ENCODE data around the gene DAPK2. TPM values are rescaled to one million over a fixed set of nuclear protein-coding genes. Genes with fewer than 3 reads are reported as not detected.

DAPK2 gene
- total and polyA plus RNA-seq, 5 donors from 2014 or later: 0.72 TPM; not detected in 4

DNA sequence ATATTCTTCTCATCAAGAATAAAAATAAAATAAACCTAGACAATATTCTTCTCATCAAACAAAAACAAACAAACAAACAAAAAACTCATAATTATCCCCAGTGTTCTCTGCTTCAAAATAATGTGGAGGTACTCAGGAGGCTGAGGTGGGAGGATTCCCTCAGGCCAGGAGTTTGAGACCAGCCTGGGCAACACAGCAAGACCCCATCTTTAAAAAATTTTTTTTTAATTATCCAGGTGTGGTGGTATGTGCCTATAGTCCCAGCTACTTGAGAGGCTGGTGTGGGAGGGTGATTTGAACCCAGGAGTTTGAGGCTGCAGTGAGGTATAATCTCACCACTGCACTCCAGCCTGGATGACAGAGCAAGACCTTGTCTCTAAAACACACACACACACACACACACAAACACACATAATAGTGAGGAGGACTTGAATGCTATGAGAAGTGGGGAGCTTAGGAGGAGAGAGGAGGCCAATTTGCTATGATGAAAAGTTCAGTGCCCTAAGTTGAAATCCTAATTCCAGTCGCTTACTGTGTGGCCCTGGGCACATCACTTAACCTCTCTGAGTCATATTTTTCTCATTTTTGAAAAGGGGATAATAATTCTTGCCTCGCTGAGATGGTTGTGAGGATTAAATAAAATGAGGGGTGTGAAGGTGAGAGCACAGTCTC is 176.8 kb downstream of the DAPK2 start:
- H3K27me3 ChIP-seq (ENCODE audit: control insufficient read depth, insufficient read depth, low read length): no peaks in the 10 kb centered on the region
- no peak for ATAC-seq (ENCODE audit: low read depth in 2 of 2)
- H3K4me3 Mint-ChIP-seq: no peak overlapping the region
- no peak overlapping the region for H3K4me3 ChIP-seq (ENCODE audit: low read depth, low read length)
- no peaks in the 10 kb centered on the region for H3K9me3 Mint-ChIP-seq
- H3K27me3 Mint-ChIP-seq: no peaks in the 10 kb centered on the region
- H3K4me1 ChIP-seq (ENCODE audit: control insufficient read depth, insufficient read depth, low read length, poor library complexity, severe bottlenecking): no peaks in the 10 kb centered on the region
- H3K36me3 ChIP-seq (ENCODE audit: control insufficient read depth, insufficient read depth, low read length): no peaks in the 10 kb centered on the region
- H3K36me3 Mint-ChIP-seq: no peaks in the 10 kb centered on the region
- H3K27ac Mint-ChIP-seq: peak overlapping the region in 2 of 3 donors; percentile 27 to 52
- no peaks in the 10 kb centered on the region for H3K9me3 ChIP-seq (ENCODE audit: control insufficient read depth in 2 of 2, low read length in 2 of 2)
- peaks cover 7 to 19% (median 10%) of the 10 kb centered on the region in 4 donors for H3K4me1 Mint-ChIP-seq
- DNase-seq: no peak
- H3K27ac ChIP-seq (ENCODE audit: insufficient read depth, low read length, poor library complexity, severe bottlenecking): no peak overlapping the region

GRCh38 chr15:63864186-63864585 is 182.1 kb downstream of the DAPK2 start:
- Histone ChIP-seq H3K36me3 (ENCODE audit: control insufficient read depth, insufficient read depth, low read length) (no peaks in the 10 kb centered on the region), H3K4me1 (ENCODE audit: control insufficient read depth, insufficient read depth, low read length, poor library complexity, severe bottlenecking) (peaks cover 20% of the 10 kb centered on the region), H3K4me3 (ENCODE audit: low read depth, low read length) (no peak overlapping the region), H3K9me3 (ENCODE audit: control insufficient read depth in 2 of 2, low read length in 2 of 2) (no peaks in the 10 kb centered on the region), H3K27ac (ENCODE audit: insufficient read depth, low read length, poor library complexity, severe bottlenecking) (no peak overlapping the region), H3K27me3 (ENCODE audit: control insufficient read depth, insufficient read depth, low read length) (no peaks in the 10 kb centered on the region)
- ATAC-seq (ENCODE audit: low read depth in 2 of 2) (no peak), DNase-seq (no peak)
- no peaks in the 10 kb centered on the region for H3K9me3 Mint-ChIP-seq
- H3K27me3 Mint-ChIP-seq: no peaks in the 10 kb centered on the region
- H3K4me1 Mint-ChIP-seq: peaks cover 18 to 40% (median 31%) of the 10 kb centered on the region in 4 donors
- H3K4me3 Mint-ChIP-seq: no peak overlapping the region
- H3K36me3 Mint-ChIP-seq: no peaks in the 10 kb centered on the region
- peak overlapping the region in 2 of 3 donors; percentile 60 to 80 for H3K27ac Mint-ChIP-seq

GRCh38 chr15:63861946-63862517 is 184.3 kb downstream of the DAPK2 start:
- DNase-seq (no peak), ATAC-seq (ENCODE audit: low read depth in 2 of 2) (no peak)
- peaks cover 23 to 59% (median 35%) of the 10 kb centered on the region in 4 donors for H3K4me1 Mint-ChIP-seq
- Histone ChIP-seq H3K36me3 (ENCODE audit: control insufficient read depth, insufficient read depth, low read length) (no peaks in the 10 kb centered on the region), H3K9me3 (ENCODE audit: control insufficient read depth in 2 of 2, low read length in 2 of 2) (no peaks in the 10 kb centered on the region), H3K27ac (ENCODE audit: insufficient read depth, low read length, poor library complexity, severe bottlenecking) (no peak overlapping the region), H3K27me3 (ENCODE audit: control insufficient read depth, insufficient read depth, low read length) (no peaks in the 10 kb centered on the region), H3K4me1 (ENCODE audit: control insufficient read depth, insufficient read depth, low read length, poor library complexity, severe bottlenecking) (peaks cover 25% of the 10 kb centered on the region), H3K4me3 (ENCODE audit: low read depth, low read length) (no peak overlapping the region)
- H3K4me3 Mint-ChIP-seq: peak overlapping the region in 1 of 4 donors; percentile 33
- no peaks in the 10 kb centered on the region for H3K36me3 Mint-ChIP-seq
- H3K27me3 Mint-ChIP-seq: no peaks in the 10 kb centered on the region
- peaks cover 0 to 4% (median 0%) of the 10 kb centered on the region in 7 donors for H3K9me3 Mint-ChIP-seq
- H3K27ac Mint-ChIP-seq: peak overlapping the region; percentile 71 to 96 (median 95)

DNA sequence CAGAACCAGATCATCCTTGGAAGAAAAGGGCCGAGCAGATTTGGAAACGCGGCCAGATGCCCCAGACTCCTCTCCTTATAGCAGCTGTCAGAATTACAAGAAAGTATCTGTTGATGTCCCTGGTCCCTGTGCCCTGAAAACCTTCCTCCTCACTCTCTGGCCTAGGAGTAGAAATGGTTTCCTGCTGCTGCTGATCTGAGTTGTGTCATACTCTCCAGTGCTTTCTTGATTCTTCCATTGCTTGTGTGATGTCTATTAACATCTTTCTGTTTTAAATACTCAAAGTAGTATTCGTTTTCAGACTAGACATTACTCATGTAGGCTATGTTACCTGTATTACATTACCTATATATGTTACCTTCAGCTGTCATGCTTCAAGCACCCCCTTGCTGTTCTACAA is 185.7 kb downstream of the DAPK2 start:
- Histone ChIP-seq H3K27ac (ENCODE audit: insufficient read depth, low read length, poor library complexity, severe bottlenecking) (peak overlapping the region; percentile 74), H3K27me3 (ENCODE audit: control insufficient read depth, insufficient read depth, low read length) (no peaks in the 10 kb centered on the region), H3K9me3 (ENCODE audit: control insufficient read depth in 2 of 2, low read length in 2 of 2) (no peaks in the 10 kb centered on the region), H3K36me3 (ENCODE audit: control insufficient read depth, insufficient read depth, low read length) (no peaks in the 10 kb centered on the region), H3K4me3 (ENCODE audit: low read depth, low read length) (peak overlapping the region; percentile 61), H3K4me1 (ENCODE audit: control insufficient read depth, insufficient read depth, low read length, poor library complexity, severe bottlenecking) (peaks cover 25% of the 10 kb centered on the region)
- no peaks in the 10 kb centered on the region for H3K36me3 Mint-ChIP-seq
- ATAC-seq (ENCODE audit: low read depth in 2 of 2) (peak in 1 of 2 donors; percentile 9), DNase-seq (no peak)
- H3K4me1 Mint-ChIP-seq: peaks cover 24 to 58% (median 35%) of the 10 kb centered on the region in 4 donors
- H3K27ac Mint-ChIP-seq: peak overlapping the region; percentile 95 to 98 (median 96)
- no peaks in the 10 kb centered on the region for H3K27me3 Mint-ChIP-seq
- H3K9me3 Mint-ChIP-seq: peaks cover 0 to 4% (median 0%) of the 10 kb centered on the region in 7 donors
- peak overlapping the region; percentile 31 to 85 (median 68) for H3K4me3 Mint-ChIP-seq

GRCh38 chr15:63860155-63860554 is 186.1 kb downstream of the DAPK2 start:
- Mint-ChIP-seq H3K27ac (peak overlapping the region; percentile 95 to 98 (median 96)), H3K4me1 (peaks cover 24 to 58% (median 35%) of the 10 kb centered on the region in 4 donors), H3K36me3 (no peaks in the 10 kb centered on the region), H3K9me3 (peaks cover 0 to 4% (median 0%) of the 10 kb centered on the region in 7 donors), H3K27me3 (no peaks in the 10 kb centered on the region), H3K4me3 (peak overlapping the region; percentile 31 to 85 (median 68))
- DNase-seq: peak; percentile 15 to 93 (median 82)
- peak overlapping the region; percentile 74 for H3K27ac ChIP-seq (ENCODE audit: insufficient read depth, low read length, poor library complexity, severe bottlenecking)
- no peaks in the 10 kb centered on the region for H3K27me3 ChIP-seq (ENCODE audit: control insufficient read depth, insufficient read depth, low read length)
- H3K4me1 ChIP-seq (ENCODE audit: control insufficient read depth, insufficient read depth, low read length, poor library complexity, severe bottlenecking): peaks cover 25% of the 10 kb centered on the region
- peak overlapping the region; percentile 61 for H3K4me3 ChIP-seq (ENCODE audit: low read depth, low read length)
- no peaks in the 10 kb centered on the region for H3K9me3 ChIP-seq (ENCODE audit: control insufficient read depth in 2 of 2, low read length in 2 of 2)
- ATAC-seq (ENCODE audit: low read depth in 2 of 2): peak; percentile 95 to 96
- no peaks in the 10 kb centered on the region for H3K36me3 ChIP-seq (ENCODE audit: control insufficient read depth, insufficient read depth, low read length)

- peak overlapping the region; percentile 50 for H3K27ac ChIP-seq (ENCODE audit: insufficient read depth, low read length, poor library complexity, severe bottlenecking)
- peaks cover 24 to 55% (median 35%) of the 10 kb centered on the region in 4 donors for H3K4me1 Mint-ChIP-seq
Measured at GRCh38 chr15:63858881-63859280, 187.4 kb downstream of the DAPK2 start.

GRCh38 chr15:63858448-63858847 is 187.8 kb downstream of the DAPK2 start:
- peak overlapping the region; percentile 79 to 96 (median 95) for H3K27ac Mint-ChIP-seq
- peak overlapping the region in 3 of 4 donors; percentile 1 to 56 (median 31) for H3K4me3 Mint-ChIP-seq
- Histone ChIP-seq H3K9me3 (ENCODE audit: control insufficient read depth in 2 of 2, low read length in 2 of 2) (no peaks in the 10 kb centered on the region), H3K4me3 (ENCODE audit: low read depth, low read length) (no peak overlapping the region), H3K27ac (ENCODE audit: insufficient read depth, low read length, poor library complexity, severe bottlenecking) (peak overlapping the region; percentile 50), H3K4me1 (ENCODE audit: control insufficient read depth, insufficient read depth, low read length, poor library complexity, severe bottlenecking) (peaks cover 25% of the 10 kb centered on the region), H3K27me3 (ENCODE audit: control insufficient read depth, insufficient read depth, low read length) (no peaks in the 10 kb centered on the region), H3K36me3 (ENCODE audit: control insufficient read depth, insufficient read depth, low read length) (no peaks in the 10 kb centered on the region)
- DNase-seq (no peak), ATAC-seq (ENCODE audit: low read depth in 2 of 2) (no peak)
- peaks cover 0 to 4% (median 0%) of the 10 kb centered on the region in 7 donors for H3K9me3 Mint-ChIP-seq
- H3K4me1 Mint-ChIP-seq: peaks cover 24 to 55% (median 35%) of the 10 kb centered on the region in 4 donors
- no peaks in the 10 kb centered on the region for H3K36me3 Mint-ChIP-seq
- H3K27me3 Mint-ChIP-seq: no peaks in the 10 kb centered on the region

More at GRCh38 chr15:63858881-63859280, 187.4 kb downstream of the DAPK2 start:
- Mint-ChIP-seq H3K9me3 (peaks cover 0 to 4% (median 0%) of the 10 kb centered on the region in 7 donors), H3K4me3 (peak overlapping the region; percentile 1 to 66 (median 44)), H3K36me3 (no peaks in the 10 kb centered on the region), H3K27ac (peak overlapping the region; percentile 79 to 96 (median 95)), H3K27me3 (no peaks in the 10 kb centered on the region)
- no peaks in the 10 kb centered on the region for H3K9me3 ChIP-seq (ENCODE audit: control insufficient read depth in 2 of 2, low read length in 2 of 2)
- H3K27me3 ChIP-seq (ENCODE audit: control insufficient read depth, insufficient read depth, low read length): no peaks in the 10 kb centered on the region
- DNase-seq (peak in 1 of 3 donors; percentile 44), ATAC-seq (ENCODE audit: low read depth in 2 of 2) (no peak)
- peaks cover 25% of the 10 kb centered on the region for H3K4me1 ChIP-seq (ENCODE audit: control insufficient read depth, insufficient read depth, low read length, poor library complexity, severe bottlenecking)
- H3K4me3 ChIP-seq (ENCODE audit: low read depth, low read length): peak overlapping the region; percentile 61
- H3K36me3 ChIP-seq (ENCODE audit: control insufficient read depth, insufficient read depth, low read length): no peaks in the 10 kb centered on the region

All from CD4-positive, CD25-positive, alpha-beta regulatory T cell (primary cell).